GM20431 (cell line): ENCODE measurements around the gene PLEKHG4.

Experiments used
- in situ Hi-C: fragments of 300-500 bp; cut with MseI, MboI; formaldehyde crosslinking; loops from one replicate; pipeline ENCODE4 v1.15.0; 2020; ENCODE audit warnings: low sequenced_read_pairs; ENCODE audit not compliant: unreplicated experiment

Gene PLEKHG4

DNA sequence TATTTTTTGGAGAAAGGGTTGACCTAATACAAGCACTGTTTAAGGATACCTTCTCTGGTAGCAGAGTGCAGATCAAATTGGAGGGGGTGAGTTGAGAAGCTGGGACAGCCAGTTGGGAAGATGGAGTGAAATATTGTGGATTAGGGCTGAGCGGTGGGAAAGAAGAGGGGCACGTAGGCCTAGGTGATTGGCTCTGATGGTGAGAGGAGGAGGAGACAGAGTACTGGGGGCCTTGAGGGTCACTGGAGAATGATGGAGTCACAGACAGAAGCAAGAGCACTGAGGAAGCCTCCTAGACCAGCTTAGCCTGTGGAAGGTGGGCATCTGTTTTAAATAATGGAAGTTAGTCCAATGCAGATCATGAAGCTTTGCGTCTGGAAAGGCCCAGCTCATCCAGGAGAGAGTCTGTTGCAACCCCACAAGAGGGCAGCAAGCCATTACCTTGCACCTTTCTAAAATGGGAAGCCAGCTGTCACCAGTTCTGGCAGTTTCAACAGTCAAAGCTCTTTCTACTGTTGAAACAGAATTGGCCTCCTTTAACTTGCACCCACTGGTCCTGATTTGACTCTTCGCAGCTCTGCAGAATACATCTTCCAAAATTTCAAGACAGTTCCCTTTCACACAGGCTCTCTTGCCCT lies 18.8 kb upstream of the PLEKHG4 start:
- in situ Hi-C loops, result no loop called here

DNA sequence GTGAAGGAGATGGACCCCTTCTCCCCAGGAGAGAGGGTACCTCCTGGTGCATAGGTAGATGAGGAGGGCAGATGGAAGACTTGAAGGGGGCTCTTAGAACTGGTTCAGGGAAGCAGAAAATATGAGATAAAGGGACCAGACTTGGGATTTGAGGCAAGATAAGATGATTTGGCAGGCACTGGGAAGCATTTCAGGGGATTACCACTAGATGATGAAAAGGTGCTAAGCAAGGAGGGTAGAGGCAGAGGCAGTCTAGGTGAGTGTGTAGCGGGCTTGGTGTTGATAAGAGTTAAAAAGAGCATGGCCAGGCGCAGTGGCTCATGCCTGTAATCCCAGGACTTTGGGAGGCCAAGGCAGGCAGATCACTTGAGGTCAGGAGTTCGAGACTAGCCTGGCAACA lies 16.1 kb upstream of the PLEKHG4 start:
- in situ Hi-C loops, result no loop called here

DNA sequence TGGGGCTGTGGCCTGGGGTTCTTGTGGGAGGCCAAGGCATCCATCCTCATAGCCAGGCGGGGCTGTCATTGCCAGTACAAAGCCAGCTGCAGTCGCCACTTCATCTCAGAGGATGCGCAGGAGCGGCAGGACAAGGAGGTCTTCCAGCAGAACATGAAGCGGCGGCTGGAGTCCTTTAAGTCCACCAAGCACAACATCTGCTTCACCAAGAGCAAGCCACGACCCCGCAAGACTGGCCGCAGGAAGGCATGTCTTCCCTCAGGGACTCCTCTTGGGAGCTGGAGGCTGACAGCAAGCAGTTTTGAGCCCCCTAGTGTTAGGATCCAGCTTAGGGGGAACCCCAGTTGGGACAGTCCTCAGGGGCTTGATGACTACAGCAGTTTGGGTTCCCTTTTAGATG lies 15.1 kb upstream of the PLEKHG4 start:
- in situ Hi-C loops, result no loop called here

DNA sequence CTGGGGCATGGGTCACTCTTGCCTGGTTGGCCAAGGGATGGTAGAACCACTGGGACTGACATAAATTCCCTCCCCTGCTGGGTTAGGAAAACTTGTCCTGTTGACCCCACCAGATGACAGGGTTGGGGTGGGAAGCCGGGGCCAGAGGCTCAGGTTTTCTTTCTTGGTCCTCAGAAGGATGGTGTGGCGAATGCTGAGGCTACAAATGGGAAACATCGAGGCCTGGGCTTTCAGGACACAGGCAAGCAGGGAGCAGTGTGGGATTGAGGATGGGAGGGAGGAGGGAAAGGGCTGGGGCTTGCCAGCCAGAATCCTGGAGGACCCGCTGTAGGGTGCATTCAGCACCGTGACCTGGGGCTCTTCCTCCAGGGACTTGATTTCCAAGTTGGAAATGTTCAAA lies 14.5 kb upstream of the PLEKHG4 start:
- in situ Hi-C loops, result no loop called here

DNA sequence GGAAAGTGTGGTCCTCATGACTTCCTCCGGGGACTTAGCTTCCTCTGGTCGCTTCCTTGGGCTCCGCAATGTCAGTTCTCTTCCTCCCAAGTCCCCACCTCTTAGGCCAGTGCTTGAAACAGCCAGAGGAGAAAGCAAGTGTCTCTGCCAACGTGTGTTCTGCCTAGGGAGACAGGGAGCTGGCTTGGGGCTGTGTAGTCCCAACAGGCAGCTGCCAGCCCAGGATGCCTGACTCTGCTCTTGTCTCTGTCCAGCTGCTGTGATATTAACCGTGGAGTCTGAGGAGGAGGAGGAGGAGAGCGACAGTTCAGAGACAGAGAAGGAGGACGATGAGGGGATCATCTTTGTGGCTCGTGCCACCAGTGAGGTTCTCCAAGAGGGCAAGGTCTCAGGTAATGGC lies 13.5 kb upstream of the PLEKHG4 start:
- in situ Hi-C loops, result no loop called here

DNA sequence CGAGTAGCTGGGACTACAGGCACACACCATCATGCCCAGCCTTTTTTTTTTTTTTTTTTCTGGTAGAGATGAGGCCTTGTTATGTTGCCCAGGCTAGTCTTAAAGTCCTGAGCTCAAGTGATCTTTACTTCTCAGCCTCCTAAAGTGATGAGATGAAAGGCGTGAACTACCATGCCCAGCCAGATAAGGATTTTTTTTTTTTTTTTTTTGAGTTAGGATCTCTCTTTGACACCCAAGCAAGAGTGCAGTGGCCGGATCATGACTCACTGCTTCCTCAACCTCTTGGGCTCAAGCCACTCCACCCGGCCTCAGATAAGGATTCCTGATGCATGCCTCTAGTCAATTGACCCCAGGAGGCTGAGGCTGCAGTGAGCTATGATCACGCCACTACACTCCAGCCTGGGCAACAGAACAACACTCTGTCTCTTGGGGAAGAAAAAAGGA lies 11.2 kb upstream of the PLEKHG4 start:
- in situ Hi-C loops, result no loop called here

DNA sequence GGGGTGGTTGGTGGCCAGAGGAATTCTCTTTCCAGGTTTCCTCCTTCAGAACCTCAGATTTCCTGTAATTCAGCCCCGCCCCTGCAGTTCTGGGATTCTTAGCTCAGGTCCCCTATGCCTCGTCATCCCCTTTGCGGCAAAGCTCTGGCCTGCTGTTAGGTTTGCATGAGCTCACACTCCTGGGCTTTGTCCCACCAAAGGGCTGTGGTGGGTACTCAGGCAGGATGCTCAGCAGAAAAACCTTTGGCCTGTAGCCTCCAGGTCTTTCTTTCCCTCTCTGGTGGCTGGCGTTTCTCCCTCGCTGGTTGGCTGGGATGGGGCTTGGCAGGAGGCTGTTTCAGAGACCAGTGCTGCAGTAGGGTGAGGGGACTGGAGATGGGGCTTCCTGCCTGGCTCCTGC lies 9.6 kb upstream of the PLEKHG4 start:
- in situ Hi-C loops, result no loop called here

DNA sequence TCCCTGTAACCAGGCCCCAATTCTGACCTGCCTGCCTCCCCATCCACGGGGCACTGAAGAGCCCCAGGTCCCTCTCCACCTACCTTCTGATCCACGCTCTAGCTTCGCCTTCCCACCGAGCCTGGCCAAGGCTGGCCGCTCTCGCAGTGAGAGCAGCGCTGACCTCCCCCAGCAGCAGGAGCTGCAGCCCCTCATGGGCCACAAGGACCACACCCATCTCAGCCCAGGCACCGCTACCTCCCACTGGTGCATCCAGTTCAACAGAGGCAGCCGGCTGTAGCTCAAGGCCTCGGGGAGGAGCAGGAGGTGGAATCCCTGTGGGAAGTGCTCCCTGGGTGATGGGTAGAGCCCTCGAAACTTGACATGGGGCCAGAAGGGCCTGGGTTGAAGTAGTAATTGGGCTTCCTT lies 8.4 kb upstream of the PLEKHG4 start:
- in situ Hi-C loops, result no loop called here

DNA sequence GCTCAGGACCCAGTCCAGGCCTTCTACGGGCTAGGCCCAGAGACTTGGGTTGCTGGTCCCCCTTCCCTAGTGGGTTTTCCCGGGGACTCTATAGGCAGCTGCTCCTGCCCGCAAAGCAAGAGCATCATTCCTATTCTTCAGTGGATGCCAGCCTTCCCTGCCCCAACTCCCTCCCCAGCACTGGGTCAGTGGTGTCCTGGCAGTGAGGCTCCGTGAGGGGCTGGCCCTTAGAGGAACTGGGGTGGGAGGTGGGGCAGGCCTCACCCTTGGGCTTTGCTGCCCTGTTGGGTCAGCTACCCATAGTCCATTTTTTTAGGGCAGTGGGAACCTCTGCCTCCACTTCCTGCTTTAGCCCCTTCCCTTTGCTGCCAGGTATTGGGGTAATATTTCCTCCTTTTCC lies 7.9 kb upstream of the PLEKHG4 start:
- in situ Hi-C loops, result no loop called here

DNA sequence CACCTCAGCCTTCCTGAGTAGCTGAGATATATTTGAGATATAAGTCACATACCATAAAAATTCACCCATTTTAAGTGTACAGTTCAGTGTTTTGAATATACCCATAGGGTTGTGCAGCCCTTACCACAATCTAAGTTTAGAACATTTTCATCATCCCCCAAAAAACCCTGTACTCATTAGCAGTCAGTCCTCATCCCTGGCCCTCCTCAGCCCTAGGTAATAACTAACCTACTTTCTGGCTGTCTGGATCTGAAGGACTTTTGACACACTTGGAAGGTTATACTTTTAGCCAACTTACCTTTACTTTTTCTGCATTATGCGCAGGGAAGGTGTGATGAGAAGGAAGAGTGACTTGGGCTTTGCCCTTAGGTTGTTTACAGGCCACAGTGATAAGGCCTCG lies 4.0 kb upstream of the PLEKHG4 start:
- in situ Hi-C loops, result no loop called here

DNA sequence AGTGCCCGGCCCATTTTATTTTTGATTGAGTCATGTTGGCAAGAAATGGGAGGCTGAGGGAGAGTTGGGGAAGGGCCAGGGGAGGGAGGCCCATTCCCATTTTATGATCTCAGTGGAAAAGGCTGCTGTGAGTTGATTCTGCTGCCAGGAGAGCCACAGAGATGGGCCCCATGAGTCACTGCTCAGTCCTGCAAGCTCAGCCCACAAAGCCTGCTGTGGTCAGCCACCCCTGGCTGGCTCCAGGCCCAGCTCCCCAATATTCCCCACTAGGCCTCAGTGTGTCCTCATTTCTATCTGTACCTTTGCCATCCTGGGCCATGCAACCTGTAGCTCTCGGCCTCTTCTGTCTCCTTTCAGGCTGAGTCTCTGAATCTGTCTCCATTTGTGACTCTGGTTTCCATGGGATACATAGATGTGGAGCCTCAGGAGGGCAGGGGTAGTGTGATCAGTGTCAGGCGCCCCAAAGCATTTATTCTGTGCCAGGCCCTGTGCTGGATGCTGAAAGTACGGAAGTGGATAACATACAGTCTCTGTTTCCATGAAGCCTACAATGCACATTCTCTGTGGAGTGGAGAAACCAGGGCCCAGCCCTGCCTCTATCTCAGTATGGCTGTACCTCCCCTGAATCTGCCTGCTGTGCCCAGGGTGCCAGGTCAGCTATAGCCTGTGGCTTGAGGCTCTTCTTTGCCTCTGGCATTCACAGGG lies 1.9 kb upstream of the PLEKHG4 start:
- in situ Hi-C loops, result no loop called here

DNA sequence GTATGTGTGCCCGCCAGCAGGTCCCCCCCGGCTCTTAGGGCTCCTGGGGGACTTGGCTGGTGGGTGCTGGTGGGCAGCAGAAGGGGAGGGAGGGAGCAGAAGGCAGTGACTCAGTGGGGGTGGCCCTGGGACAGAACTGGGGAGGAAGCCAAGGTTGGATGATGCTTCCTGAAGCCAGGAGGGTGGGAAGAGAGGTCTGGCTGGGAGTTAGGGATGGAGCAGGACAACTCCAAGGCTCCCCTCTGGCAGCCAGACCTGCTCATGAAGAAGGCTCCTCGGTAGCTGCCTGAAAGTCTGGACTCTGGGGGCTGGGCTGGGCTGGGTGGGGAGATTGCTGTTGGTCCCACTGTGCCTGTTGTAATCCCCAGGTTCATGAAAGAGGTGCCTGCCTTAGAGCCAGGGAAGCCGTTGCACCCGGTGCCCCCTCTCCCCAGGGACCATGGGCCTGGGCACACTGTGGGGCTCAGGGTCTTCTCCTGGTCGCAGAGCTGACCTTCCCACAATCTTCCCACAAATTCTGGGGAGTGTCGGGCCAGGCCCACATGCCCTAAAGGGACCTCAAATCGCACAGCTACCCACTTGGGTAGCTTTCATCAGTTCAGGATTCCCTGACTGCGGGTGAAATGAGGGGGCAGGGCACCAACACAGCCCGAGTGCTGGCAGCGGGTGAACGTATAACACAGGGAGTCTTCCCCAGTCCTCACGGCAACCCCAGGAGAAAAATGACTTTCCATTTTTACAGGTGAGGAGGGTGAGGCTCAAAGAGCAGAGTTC lies 1.1 kb upstream of the PLEKHG4 start:
- in situ Hi-C loops, result no loop called here

DNA sequence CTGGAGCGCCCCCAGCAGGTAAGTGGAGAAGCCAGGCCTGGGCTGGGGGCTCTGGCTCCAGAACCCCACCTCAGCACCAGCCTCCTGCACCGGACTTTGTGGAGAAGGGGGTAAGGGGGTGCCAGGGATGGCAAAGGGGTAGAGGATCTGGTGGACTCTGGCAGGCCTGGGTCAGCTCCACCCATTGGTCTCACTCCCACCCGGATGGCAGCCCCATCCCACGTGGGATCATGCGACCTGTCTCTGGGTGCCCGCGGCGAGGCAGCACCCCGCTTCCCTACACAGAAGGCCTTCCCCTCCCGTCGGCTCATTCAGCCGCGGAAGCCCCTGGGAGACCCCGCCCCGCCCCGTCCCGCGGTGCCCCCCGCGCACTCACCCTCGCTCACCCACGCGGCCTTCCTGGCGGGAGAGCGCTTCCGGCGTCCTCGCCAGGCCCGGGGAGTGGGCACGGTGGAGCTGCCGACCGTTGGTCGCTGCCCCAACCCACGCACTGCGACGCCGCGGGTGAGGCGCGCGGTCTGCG lies 498 bp upstream of the PLEKHG4 start:
- in situ Hi-C loops, result no loop called here

DNA sequence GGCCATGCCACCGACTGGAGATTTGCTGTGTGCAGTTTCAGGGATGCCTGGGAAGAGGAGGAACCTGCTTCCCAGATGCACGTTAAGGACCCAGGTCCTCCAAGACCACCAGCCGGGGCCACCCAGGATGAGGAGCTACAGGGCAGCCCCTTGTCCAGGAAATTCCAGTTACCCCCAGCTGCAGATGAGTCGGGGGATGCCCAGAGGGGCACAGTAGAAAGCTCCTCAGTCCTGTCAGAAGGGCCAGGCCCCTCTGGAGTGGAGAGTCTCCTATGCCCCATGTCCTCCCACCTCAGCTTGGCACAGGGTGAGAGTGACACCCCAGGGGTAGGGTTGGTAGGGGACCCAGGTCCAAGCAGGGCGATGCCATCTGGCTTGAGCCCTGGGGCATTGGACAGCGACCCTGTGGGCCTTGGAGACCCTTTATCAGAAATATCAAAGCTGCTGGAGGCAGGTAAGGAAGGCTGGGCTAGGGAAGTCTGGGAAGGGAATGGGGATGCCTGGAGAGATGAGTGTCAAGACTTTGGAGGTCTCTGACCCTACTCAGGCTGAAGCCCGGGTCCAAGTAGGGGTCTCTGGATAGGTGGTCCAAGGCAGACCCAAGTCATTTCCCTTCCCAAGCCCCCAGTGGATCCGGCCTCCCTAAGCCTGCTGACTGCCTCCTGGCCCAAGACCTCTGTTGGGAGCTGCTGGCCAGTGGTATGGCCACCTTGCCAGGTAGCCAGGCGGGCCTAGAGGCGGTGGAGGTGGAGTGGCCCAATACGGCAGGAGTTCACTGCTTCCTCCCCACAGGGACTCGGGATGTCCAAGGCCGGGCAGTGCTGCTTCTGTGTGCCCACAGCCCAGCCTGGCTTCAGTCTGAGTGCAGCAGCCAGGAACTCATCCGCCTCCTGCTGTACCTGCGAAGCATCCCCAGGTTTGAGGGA lies 1.0 kb downstream of the PLEKHG4 start:
- in situ Hi-C loops, result no loop called here

DNA sequence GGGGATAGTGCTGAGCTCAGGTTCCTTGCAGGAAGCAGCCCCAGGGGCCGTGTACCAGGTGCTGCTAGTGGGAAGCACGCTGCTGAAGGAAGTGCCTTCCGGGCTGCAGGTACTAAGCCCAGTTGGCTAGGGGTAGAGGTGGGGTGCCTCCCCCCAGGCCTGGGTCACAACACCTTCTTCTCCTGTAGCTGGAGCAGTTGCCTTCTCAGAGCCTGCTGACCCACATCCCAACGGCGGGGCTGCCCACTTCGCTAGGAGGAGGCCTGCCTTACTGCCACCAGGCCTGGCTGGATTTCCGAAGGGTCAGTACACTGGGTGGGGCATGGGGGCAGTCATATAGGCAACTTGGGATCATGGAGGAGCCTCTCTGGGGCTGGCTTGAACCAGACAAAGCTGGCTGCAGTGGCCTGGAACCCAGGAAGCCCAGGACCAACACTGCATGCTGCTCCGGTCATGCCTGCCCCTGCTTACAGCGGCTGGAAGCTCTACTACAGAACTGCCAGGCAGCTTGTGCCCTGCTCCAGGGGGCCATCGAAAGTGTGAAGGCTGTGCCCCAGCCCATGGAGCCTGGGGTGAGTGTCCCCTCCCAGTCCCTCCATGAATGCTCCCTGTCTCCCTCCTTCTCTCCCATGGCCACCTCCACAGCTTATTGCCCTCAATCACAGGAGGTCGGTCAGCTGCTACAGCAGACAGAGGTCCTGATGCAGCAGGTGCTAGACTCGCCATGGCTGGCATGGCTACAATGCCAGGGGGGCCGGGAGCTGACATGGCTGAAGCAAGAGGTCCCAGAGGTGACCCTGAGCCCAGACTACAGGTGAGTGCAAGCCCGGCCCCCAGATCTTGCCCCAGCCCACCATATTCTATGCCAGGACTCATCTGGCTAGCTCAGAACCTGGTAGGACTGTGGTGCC lies 2.5 kb downstream of the PLEKHG4 start:
- in situ Hi-C loops, result no loop called here

DNA sequence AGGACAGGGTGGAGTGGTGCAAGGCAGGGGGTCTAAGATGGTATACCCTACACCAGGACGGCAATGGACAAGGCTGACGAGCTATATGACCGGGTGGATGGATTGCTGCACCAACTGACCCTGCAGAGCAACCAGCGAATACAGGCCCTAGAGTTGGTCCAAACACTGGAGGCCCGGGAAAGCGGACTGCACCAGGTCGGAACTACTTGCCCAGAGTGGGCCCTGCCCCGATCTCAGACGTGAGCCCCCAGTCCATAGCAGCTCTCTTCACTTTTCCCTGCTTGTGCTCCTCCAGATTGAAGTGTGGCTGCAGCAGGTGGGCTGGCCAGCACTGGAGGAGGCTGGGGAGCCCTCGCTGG lies 3.1 kb downstream of the PLEKHG4 start:
- in situ Hi-C loops, result no loop called here

DNA sequence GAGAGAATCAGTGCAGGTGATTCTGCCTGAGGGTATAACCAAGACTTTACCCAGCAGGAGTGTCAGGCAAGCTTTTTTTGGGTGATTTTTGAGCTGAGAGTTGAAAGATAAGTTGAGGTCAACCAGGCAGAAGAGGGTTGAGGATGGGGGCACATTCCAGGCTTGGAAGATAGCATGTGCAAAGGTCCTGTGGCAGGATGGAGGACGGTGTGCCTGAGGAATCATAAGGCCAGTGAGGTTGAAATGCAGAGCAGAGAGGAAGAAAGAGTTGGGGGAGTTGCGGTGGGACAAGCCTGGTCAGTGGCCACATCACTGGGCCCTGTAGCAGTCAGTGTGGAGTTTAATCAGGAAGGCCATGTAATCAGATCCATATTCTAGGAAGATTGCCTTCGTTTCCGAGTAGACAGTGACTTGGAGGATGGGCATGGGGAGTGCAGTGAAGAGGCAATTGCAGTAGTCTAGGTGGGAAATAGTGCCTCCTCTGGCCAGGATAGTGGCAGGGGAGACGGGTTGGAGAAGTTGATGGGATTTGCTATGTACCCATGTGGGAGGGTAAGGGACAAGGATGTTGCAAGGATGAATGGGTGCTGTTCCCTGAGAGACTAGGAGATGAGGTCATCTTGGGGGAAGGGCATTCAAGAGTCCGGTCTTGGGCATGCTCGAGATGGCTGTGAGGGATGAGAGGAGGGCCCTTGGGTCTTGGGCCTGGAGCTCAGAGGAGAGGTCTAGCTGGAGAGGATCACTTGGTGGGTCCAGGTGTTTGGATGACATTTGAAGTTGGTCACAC lies 3.9 kb downstream of the PLEKHG4 start:
- in situ Hi-C loops, result no loop called here

DNA sequence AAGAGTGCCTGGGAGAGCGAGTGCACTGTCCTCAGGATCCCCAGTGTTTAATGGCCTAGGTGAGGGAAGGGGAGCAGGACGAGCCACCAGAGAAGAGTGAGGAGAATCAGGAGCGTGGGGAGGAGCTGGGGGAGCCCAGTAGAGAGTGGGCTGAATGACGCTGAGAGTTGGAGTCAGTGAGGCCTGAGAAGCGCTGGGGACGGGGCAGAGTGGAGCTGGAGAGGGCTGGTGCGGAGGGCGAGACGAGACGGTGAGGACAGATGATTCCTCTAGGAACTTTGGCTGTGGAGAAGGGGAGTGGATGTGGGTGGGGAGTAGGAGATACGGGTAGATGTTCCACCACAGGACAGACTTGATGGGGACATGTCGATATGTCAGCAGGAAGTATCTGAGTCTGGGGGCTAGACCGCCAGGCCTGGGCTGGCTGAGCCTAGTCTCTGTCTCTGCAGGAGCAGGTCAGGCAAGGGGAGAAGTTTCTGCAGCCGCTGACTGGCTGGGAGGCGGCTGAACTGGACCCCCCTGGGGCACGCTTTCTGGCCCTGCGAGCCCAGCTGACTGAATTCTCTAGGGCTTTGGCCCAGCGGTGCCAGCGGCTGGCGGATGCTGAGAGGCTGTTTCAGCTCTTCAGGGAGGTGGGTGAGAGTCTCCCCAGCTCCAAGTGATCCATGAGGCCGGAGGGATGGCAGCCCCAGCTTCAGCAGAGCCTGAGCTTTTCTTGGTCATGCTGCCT lies 4.7 kb downstream of the PLEKHG4 start:
- in situ Hi-C loops, result no loop called here
